COR-L47 (cell line): ENCODE results near the gene RHOF.

Experiments
- DNase-seq: peaks from one replicate; lab custom pipeline; 2025; lab: John Stamatoyannopoulos, UW

The RHOF gene

DNA sequence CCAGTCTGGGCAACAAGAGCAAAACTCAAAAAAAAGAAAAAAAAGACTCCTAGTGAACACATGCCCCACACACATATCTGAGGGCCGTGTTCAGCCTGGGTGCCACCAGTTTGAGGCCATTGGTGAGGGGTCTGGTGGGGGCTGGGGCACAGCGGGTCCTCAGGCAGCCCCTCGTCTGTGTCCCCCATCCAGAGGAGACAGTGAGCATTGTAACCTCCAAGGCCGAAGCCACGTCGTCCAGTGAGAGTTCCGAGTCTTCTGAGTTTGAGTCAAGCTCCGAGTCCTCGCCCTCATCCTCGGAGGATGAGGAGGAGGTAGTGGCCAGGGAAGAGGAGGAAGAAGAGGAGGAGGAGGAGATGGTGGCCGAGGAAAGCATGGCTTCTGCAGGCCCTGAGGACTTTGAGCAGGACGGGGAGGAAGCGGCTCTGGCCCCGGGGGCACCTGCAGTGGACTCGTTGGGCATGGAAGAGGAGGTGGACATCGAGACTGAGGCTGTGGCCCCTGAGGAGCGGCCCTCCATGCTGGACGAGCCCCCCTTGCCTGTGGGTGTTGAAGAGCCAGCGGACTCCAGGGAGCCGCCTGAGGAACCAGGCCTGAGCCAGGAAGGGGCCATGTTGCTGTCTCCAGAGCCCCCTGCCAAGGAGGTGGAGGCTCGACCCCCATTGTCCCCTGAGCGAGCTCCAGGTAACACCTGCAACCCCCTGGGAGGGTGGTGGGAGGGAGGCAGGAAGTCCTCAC is 25.9 kb upstream of the RHOF start:
- DNase-seq = no peak

DNA sequence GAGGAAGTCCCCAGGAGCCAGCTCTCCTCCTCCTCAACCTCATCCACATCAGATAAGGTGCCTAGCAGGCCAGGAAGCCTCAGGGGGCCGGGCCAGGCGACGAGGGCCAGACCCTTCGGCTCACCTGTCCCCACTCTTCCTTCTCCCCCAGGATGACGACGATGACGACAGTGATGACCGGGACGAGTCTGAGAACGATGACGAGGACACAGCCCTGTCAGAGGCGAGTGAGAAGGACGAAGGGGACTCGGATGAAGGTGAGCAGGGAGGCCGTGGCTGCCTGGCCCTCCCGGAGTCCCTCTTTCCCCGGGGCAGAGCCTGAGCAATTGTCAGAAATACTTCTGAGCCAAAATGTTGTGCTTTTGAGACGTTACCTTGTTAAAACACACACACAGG is 24.2 kb upstream of the RHOF start:
- DNase-seq = no peak

DNA sequence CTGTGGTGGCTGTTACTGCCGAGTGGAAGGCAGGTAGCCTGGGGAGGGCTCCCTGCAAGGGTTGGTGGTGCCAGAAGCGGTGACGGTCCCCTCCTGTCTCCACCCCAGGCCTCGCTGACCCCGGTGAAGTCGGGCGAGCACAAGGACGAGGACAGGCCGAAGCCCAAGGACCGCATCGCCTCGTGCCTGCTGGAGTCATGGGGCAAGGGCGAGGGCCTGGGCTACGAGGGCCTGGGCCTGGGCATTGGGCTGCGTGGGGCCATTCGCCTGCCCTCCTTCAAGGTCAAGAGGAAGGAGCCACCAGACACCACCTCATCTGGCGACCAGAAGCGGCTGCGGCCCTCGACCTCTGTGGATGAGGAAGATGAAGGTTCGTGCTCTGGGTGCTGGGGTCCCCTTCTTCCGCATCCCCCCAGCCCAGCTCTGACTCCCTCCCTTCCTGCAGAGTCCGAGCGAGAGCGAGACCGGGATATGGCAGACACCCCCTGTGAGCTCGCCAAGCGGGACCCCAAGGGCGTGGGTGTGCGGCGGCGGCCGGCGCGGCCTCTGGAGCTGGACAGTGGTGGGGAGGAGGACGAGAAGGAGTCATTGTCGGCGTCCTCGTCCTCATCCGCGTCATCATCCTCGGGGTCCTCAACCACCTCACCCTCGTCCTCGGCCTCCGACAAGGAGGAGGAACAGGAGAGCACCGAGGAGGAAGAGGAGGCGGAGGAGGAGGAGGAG is 23.6 kb upstream of the RHOF start:
- DNase-seq = no peak

DNA sequence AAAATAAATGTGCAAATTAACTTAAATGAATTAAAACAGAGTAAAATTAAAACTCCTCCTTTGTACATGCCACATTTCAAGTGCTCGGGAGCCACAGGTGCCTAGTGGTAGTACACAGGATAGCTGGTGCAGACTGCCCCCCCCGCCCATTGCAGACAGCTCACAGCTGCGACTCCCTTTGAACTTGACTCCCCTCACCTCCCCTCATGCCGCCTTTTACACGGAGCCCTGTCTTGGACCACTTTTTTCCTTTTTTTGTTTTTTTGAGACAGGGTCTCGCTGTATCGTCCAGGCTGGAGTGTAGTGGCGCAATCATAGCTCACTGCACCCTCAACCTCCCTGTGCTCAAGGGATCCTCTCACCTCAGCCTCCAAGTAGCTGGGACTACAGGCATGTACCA is 21.8 kb upstream of the RHOF start:
- DNase-seq = no peak

DNA sequence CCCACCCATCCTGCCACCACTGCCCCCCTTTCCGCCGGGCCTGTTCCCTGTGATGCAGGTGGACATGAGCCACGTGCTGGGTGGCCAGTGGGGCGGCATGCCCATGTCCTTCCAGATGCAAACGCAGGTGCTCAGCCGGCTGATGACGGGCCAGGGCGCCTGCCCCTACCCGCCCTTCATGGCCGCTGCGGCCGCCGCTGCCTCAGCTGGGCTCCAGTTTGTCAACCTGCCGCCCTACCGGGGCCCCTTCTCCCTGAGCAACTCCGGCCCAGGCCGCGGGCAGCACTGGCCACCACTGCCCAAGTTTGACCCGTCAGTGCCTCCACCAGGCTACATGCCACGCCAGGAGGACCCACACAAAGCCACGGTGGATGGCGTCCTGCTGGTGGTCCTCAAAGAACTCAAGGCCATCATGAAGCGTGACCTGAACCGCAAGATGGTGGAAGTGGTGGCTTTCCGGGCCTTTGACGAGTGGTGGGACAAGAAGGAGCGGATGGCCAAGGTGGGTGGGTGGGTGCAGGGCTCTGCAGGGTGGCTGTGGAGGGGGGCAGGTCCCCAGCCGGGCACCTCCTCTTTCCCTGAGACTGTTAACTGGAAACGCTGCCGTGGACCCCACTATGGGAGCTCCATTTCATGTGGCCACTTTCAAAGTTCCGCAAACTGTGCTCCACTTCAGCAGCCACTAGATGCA is 21.1 kb upstream of the RHOF start:
- no peak for DNase-seq

DNA sequence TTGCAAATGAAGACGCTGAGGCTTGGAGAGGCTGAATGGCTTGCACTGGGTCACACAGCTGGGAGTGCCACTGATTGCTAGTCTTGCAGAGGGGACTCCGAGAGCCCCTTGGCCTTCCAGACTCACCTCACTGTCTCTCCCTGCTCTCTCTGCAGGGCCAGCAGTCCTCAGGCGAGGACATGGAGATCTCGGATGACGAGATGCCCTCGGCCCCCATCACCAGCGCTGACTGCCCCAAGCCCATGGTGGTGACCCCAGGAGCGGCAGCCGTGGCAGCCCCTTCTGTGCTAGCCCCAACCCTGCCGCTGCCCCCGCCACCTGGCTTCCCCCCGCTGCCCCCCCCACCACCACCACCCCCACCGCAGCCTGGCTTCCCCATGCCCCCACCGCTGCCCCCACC is 20.5 kb upstream of the RHOF start:
- no peak for DNase-seq

DNA sequence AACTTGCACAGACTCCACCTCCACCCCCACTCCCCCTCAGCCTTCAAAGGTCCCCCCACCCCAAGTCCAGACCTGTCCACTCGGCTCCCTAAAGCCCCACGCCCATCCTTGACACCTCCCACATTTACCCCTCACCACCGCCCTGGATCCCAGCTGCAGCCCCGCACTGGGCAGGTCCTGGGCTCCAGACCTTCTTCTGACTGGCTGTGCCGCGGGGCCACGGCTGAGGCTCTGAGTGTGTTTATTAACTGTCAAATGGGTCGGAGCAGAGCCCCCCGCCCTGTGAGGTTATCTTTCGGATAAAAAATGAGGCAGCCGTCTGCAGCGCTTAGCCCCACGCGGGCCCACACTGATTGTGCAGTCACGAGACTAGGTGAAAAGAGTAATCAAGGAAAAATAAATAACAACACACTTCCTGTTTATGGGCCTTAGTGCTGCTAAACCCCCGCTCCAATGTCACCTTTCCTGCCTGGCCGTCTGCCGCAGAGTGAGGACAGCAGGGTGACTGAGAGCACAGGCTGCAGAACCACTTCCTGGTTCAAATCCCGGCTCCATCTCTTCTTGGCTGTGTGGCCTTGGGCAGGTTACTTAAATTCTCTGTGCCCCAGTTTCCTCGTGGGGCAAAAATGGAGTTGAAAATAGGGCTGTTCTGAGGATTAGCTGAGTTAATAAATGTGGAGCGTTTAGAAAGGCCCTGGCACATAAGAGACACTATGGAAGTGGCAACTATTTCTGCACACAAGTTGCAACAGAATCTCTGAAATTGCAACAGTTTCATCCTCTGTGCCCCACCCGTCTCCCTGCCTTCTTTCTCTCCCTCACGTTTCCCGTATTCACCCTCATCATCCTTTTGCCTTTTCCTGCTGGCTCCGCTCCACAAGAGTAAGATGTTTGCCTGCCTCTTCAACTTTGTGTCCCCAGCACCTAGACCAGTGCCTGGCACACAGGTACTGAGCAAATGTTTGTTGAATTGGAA is 19.7 kb upstream of the RHOF start:
- DNase-seq = peak; percentile 52

DNA sequence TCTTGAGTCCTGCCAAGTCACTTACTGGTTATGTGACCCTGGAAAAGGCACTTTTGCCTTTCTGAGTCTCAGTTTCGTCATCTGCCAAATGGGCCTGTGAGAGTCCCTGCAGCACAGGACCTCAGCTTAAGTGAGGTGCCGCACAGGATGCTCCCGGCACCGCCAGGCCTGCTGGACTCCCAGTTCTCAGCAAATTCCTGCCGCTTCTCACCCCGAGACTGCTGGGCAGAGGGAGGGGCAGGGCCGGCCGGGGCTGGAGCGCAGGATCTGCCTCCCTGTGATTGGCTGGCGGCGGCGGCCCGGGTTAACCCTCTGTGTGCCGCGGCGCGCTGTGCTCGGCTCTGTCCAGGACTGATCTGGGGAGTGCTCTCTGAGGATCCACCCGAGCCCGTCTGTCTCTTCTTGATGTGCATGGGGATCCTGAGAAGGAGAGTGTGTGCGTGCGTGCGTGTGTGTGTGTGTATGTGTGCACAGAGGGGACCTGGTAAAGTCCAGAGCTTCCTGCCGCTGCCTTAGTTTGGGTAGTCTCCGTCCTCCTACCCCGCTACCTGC is 18.9 kb upstream of the RHOF start:
- peak; percentile 68 for DNase-seq

DNA sequence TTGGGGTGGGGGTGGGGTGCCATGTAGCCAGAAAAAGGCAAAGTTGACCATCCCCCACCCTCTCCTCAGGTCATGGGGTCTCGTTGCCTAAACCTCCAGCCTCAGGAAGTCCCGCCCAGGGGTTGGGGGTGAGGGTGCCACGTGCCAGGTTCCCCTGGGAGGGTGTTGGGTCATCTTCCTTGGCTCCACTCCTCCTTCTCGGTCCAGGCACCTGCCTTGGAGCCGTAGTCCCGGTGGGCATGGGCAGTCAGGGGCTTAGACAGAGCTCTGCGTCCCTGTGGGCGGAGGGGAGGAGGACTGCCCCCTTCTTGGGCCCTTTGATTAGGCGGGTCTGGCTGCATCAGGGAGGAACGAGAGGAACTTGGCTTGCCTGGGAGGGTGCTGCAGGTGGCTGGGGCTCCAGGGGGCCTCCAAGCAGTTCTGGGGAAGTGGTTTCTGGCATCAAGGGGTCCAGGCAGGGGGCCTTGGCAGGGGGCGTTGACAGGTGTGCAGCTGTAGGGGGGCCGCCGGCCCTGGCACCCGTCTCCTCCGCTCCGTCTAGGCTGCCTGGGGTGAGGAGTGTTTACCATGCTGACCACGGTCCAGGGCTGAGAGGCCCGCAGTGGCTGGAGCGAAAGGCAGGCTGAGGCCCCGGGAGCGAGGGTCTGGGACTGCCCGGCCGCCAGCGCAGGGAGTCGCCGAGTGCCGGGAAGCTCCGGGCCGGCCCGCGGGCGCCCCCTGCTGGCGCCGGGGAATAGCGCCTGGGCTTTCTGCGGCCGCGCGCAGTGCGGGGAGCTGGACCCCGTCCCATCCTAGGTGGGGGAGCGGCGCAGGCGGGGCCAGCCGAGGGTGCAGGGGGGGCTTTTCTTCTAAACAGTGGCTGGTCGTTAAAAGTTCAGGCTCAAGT is 18.2 kb upstream of the RHOF start:
- DNase-seq = peak; percentile 93

DNA sequence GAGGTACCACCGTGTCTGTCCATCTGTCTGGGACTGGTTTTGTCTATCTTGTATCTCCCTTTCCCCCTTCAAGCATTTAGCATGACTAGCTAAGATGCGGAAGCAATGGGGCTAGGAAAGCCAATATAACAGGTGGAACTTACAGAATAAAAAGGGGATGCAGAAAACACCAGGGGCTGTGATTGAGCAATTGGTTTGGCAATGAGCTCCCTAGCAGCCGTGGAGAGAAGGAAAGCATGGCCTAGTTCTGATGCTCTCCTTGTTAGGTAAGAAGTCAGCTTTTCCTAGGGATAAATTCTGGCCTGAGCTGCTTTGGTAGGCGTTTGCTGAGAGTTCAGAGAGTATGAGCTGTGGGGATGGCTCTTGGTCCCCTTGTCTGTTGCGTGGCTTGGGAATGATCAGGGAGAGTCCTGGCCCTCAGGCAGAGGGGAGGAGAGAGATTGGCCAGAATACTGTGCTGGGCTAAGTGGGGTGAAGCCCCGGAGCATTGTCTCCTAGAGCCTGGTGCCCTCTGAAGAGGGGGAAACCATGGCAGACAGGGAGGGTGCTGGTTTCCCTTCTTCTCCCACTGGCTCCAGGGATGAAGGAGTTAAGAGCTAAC is 17.4 kb upstream of the RHOF start:
- DNase-seq = no peak

DNA sequence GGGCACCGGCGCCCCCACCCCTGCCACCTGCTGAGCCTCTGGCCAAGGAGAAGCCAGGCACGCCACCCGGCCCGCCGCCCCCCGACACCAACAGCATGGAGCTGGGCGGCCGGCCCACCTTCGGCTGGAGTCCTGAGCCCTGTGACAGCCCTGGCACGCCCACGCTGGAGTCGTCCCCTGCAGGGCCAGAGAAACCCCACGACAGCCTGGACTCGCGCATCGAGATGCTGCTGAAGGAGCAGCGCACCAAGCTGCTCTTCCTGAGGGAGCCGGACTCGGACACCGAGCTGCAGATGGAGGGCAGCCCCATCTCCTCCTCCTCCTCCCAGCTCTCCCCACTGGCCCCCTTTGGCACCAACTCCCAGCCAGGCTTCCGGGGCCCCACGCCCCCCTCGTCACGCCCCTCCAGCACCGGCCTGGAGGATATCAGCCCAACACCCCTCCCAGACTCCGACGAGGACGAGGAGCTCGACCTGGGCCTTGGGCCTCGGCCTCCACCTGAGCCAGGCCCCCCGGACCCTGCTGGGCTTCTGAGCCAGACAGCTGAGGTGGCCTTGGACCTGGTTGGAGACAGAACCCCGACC is 16.8 kb upstream of the RHOF start:
- DNase-seq = no peak

DNA sequence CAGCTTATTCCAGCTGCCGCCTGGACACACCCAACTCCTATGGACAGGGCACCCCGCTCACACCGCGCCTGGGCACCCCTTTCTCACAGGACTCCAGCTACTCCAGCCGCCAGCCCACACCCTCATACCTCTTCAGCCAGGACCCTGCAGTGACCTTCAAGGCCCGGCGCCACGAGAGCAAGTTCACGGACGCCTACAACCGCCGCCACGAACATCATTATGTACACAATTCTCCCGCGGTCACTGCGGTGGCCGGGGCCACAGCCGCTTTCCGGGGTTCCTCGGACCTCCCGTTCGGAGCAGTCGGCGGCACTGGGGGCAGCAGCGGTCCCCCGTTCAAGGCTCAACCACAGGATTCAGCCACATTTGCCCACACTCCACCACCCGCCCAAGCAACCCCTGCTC is 16.2 kb upstream of the RHOF start:
- DNase-seq = no peak

DNA sequence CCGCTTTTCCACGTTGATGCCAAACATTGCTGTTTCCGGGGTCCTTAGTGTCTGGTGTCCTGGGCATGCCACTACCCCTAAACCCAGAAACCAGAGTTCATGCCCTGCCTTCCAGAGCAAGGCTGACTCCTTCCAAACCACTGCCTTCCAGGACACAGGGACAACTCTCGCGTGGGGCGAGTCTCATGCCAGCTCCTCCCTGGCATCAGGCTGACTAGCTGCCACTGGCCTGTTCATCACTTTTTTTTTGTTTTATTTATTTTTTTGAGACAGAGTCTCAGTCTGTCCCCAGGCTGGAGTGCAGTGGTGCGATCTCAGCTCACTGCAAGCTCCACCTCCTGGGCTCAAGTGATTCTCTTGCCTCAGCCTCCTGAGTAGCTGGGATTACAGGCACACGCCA is 15.1 kb upstream of the RHOF start:
- no peak for DNase-seq

DNA sequence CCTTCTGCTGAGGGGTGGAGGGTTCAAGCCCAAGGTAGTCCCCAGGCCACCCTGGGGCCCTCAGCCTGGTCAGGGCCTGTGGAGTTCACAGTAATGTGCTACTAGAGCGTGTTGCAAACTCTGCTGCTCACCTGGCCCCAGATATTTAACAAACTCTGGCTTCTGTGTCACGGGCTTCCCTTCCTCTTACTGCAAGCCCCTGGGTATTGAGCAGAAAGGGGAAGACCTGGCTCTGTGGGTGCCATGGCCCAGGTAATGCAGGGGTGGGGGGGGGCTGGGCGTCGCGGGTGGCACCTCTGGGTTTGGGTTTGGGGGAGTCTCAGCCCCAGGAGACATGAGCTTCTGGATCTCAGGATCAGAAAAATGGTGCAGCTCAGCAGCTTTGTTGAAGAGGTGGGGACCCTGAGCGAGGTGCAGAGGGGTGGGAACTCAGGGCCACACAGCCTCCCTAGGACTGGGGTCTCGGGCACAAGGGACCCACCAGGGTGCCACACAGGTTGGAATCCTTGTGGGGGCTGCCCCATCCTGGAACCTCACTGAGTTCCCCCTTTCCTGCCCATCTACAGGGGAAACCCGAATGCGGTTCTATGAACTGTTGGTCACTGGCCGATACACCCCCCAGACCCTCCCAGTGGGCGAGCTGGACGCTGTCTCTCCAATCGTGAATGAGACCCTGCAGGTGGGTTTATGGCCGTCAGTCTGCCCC is 14.3 kb upstream of the RHOF start:
- DNase-seq = no peak

DNA sequence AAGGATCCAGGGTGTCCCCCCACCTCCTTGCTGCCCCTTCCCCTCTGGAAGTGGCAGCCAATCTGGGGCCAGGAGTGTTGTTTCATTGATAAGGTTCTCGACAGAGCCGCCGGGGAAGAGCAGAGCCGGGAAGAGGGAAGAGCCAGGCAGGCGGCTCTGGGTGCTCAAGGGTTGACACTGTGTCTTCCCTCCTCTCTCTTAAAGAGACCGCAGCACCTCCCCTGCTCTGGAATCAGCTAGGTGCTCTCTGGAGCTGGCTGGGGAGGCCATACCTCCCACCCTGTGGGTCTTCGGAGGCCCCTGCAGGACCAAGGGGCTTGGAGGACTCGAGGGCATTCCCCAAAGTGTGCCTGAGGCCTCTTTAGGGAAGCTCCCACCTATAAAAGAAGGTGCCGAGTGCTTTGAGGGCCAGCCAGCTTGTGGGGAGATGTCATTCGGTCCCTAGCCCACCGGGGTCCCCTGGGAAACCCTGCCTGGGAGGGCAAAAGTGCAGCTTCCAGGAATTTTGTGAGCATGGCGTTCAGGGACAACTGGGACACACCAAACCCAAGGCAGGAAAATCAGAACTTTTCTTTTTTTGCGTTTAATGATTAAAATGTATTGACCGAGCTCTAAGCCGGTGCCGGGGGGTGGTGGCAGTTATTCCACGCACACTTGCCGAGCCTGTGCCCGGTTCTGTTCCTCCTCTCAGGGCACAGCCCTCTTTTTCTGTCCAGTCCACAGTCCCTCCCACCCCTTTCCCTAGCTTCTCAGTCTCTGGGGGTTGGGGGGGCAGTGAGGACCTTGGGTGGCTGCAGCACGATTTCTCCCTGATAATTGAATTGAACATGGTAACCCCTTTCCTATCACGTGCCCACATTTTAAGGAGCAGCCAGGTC is 13.3 kb upstream of the RHOF start:
- no peak for DNase-seq

DNA sequence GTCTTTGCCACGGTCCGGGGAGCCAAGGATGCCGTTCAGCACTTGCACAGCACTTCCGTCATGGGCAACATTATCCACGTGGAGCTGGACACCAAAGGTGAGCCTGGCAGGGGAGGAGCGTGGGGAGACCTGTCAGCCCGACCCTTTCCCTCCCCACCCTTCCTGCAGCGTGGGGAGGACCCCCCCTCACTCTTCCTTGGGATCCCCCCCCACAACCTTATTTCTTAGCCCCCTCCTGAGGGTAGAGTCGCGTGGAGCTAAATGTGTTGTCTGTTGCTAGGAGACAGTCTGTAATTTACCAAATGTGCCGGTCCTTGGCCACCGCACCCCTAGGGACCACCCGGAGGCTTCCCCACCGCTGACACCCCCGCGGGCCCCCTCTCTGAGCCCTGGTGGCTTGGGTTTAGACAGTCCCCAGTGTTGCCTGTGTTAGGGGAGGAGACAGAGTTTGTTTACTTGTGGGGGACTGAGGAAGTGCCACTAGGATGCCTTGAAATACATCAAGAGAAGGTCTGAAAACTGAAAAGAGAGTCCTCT is 12.6 kb upstream of the RHOF start:
- DNase-seq = peak; percentile 6

DNA sequence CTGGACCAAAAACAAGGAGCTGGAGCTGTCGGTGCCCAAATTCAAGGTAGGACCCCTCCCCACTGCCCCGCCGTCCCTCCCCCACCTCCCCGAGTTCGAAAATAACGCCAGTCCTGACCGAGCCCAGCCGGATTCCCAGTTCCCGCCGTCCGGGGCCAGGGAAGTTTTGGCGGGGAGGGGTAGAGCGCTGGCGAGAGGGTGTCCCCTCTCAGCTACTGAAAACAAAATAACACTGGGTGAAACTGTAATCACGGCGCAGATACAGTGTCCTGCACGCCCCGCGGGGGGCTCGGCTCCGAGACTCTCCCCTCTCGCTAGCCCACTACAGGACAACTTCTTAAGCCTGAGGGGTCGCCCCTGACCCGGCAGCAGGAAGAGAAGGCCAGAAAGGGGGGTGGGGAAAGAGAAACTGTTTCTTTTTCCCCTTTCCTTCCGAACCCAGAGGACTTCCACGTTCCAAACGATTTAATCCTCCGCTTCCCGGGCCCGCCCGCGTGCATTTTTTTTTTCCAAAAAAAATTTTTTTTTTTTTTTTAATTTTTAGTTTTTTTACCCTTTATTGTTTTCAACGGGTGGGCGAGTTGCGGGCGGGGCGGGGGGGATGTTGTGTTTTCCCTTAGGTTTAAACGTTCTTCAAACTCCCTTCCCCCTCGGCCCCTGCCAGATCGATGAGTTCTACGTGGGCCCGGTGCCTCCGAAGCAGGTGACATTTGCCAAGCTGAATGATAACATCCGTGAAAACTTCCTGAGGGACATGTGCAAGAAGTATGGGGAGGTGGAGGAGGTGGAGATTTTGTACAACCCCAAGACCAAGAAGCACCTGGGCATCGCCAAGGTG is 11.9 kb upstream of the RHOF start:
- DNase-seq = no peak
